Transverse colon (tissue), 4 donors: ENCODE data around the gene SORL1. TPM values are rescaled to one million over a fixed set of nuclear protein-coding genes. Genes with fewer than 3 reads are reported as not detected.

Experiments used
- DNase-seq: peaks from one replicate; pipeline ENCODE4 v3.0.0-alpha.2; 2019
- H3K27ac ChIP-seq, 4 donors: fragments of 200-600 bp; sonication (generic); 2 replicates each; pipeline ENCODE4 v1.5.1; 2016 to 2018; ENCODE audit warnings: inconsistent platforms in 4 of 4
- H3K27me3 ChIP-seq: fragments of 200-600 bp; sonication (generic); 2 replicates; pipeline ENCODE4 v1.5.1; 2017; ENCODE audit warnings: inconsistent platforms
- H3K36me3 ChIP-seq, 4 donors: fragments of 200-600 bp; sonication (generic); 2 replicates each; pipeline ENCODE4 v1.5.1; 2017 to 2019; ENCODE audit warnings: inconsistent platforms in 4 of 4
- H3K4me1 ChIP-seq, 4 donors: fragments of 200-600 bp; sonication (generic); 2 replicates each; pipeline ENCODE4 v1.5.1; 2017 to 2020; ENCODE audit warnings: inconsistent platforms in 4 of 4
- H3K4me3 ChIP-seq, 4 donors: fragments of 200-600 bp; sonication (generic); 1 replicate in 1 of 4; 2 replicates in 3 of 4; pipeline versions ENCODE4 v1.5.1 to v1.6.1; 2017 to 2019; ENCODE audit warnings: inconsistent platforms in 4 of 4
- H3K9me3 ChIP-seq, 2 donors: fragments of 200-600 bp; sonication (generic); 2 replicates each; pipeline ENCODE4 v1.5.1; 2017 to 2019; ENCODE audit warnings: inconsistent platforms in 2 of 2
- EP300 ChIP-seq: sonication (generic); formaldehyde crosslinking; IDR thresholded peaks from one replicate; pipeline ENCODE4 v1.6.1; 2017; ENCODE audit warnings: antibody characterized with exemption, low read depth
- POLR2A ChIP-seq: fragments of 450-650 bp; IDR thresholded peaks from one replicate; pipeline ENCODE4 v1.6.1; 2016; ENCODE audit warnings: antibody characterized with exemption, mild to moderate bottlenecking, moderate library complexity
- POLR2AphosphoS5 ChIP-seq, 3 donors: sonication (generic); formaldehyde crosslinking; IDR thresholded peaks; one replicate each; pipeline ENCODE4 v1.6.1; 2016; ENCODE audit warnings: antibody characterized with exemption in 3 of 3
- WGBS, 2 donors: methylation state at CpG; one replicate each; pipeline ENCODE4 v1.1.5; 2018; ENCODE audit warnings: low coverage in 1 of 2; 5-methylcytosine and 5-hydroxymethylcytosine counted together
- in situ Hi-C, 4 donors: fragments of 200-750 bp; cut with MboI; loops; one replicate each; pipeline versions ENCODE4 v1.15.0 to v1.15.1; 2017; ENCODE audit warnings: low sequenced_read_pairs in 3 of 4, low pct_ligation_motif_present in 1 of 4, low pct_unique_long_range_greater_than_20kb in 1 of 4
- intact Hi-C: fragments of 100-400 bp; cut with DNase I; formaldehyde crosslinking; loops from one replicate; pipeline ENCODE4 v1.15.1; 2023; ENCODE audit warnings: low total_unique reads
- total RNA-seq, 4 donors: library from RNA; depleted of rRNA; stranded (reverse); fragments of >200 nt; gene quantifications; one replicate each; pipeline ENCODE4 v1.1.0, GENCODE V29; 2016
- TF ChIP-seq, protein P1 (sequence below), 5 experiments: fragments of 200-600 bp in 3 of 5; fragments of 450-650 bp in 2 of 5; sonication (generic) in 3 of 5; IDR thresholded peaks; 1 replicate in 2 of 5; 2 replicates in 3 of 5; pipeline ENCODE4 v1.5.1; 2016 to 2017; ENCODE audit warnings: antibody characterized with exemption in 5 of 5, inconsistent platforms in 3 of 5, mild to moderate bottlenecking in 2 of 5, moderate library complexity in 1 of 5

Gene SORL1
- total RNA-seq, 4 donors from 2014 or later: 81.6 to 338 (median 129) TPM

DNA sequence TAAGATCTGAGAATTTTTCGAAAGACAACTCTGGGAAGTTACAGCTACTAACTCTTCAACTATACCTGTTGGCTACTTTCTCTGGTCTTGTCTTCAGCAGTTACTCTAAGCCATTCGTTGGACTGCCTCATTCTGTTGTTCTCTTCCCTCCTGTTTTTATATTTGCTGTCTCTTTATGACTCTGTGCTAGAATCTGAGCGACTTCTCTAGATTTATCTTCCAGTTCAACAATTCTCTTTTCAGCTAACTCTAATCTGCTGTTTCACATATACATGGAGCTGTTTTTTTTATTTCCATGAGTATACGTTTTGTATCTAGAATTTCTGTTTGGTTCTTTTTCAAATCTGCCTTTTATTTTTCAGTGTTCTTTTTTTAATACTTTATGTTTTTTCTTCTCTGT lies 128.0 kb downstream of the SORL1 start:
- Histone ChIP-seq H3K9me3 (no peaks in the 10 kb centered on the region), H3K4me1 (peaks cover 0 to 14% (median 0%) of the 10 kb centered on the region in 4 donors), H3K4me3 (no peak overlapping the region), H3K27me3 (no peaks in the 10 kb centered on the region), H3K36me3 (peaks cover 0 to 10% (median 0%) of the 10 kb centered on the region in 4 donors), H3K27ac (no peak overlapping the region)
- TF ChIP-seq, protein P1, sequence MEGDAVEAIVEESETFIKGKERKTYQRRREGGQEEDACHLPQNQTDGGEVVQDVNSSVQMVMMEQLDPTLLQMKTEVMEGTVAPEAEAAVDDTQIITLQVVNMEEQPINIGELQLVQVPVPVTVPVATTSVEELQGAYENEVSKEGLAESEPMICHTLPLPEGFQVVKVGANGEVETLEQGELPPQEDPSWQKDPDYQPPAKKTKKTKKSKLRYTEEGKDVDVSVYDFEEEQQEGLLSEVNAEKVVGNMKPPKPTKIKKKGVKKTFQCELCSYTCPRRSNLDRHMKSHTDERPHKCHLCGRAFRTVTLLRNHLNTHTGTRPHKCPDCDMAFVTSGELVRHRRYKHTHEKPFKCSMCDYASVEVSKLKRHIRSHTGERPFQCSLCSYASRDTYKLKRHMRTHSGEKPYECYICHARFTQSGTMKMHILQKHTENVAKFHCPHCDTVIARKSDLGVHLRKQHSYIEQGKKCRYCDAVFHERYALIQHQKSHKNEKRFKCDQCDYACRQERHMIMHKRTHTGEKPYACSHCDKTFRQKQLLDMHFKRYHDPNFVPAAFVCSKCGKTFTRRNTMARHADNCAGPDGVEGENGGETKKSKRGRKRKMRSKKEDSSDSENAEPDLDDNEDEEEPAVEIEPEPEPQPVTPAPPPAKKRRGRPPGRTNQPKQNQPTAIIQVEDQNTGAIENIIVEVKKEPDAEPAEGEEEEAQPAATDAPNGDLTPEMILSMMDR (IDR thresholded peaks at IDR 0.05): no peak
- TF ChIP-seq EP300: no peak
- no peak for TF ChIP-seq POLR2A
- no peak for TF ChIP-seq POLR2AphosphoS5 (IDR thresholded peaks at IDR 0.05)
- intact Hi-C loops (no loop called here), in situ Hi-C loops (no loop called here)
- DNase-seq: no peak
- 95% methylated on average over 4 of the region's 4 CpGs for WGBS, 2 donors

DNA sequence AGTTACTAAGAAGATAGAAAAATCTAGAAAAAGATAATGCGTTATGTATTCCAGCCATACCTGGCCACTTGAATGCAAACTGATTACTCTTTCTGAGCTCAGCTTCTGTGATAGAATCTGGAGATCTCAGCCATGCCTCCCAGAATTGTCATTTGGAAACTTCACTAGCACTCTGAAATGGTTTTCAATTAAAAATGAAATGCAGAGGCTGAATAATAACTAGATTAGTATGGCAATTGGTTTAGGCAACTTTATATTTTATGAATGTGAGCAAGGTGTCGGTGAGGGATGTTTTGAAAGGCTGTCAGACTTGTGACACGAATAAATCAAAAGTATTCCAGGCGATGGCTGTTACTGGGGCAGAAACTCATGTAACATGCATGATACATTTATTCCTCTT lies 129.5 kb downstream of the SORL1 start:
- Histone ChIP-seq H3K36me3 (peaks cover 0 to 4% (median 0%) of the 10 kb centered on the region in 4 donors), H3K27me3 (no peaks in the 10 kb centered on the region), H3K27ac (no peak overlapping the region), H3K4me3 (no peak overlapping the region), H3K4me1 (peaks cover 0 to 14% (median 5%) of the 10 kb centered on the region in 4 donors), H3K9me3 (no peaks in the 10 kb centered on the region)
- DNase-seq: no peak
- intact Hi-C loops: no loop called here
- TF ChIP-seq, protein P1 (IDR thresholded peaks at IDR 0.05): no peak
- TF ChIP-seq EP300 (no peak), POLR2A (no peak), POLR2AphosphoS5 (IDR thresholded peaks at IDR 0.05) (no peak)
- in situ Hi-C loops: no loop called here
- 81 to 93% methylated on average over 4 of the region's 4 CpGs for WGBS, 2 donors

DNA sequence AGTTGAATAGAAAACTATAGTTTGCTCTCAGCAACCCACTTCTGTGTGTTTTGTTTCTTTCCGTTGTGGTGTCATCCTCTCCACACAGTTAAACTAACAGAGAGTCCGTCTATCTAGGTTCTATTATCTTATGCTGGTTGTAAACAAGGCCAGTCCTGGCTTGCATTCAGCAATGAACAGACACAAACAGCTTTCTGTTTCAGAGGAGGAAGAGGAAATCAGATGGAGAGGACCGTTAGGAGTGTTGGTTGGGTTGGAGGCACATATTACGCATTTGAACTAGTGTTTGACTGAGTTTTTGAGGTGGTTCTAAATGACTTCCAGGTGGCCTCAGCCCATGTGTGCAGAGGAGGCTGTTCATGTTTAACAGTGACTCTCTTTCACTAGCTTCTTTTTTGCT lies 130.2 kb downstream of the SORL1 start:
- DNase-seq: no peak
- intact Hi-C loops (no loop called here), in situ Hi-C loops (no loop called here)
- Histone ChIP-seq H3K27me3 (no peaks in the 10 kb centered on the region), H3K36me3 (peaks cover 0 to 4% (median 0%) of the 10 kb centered on the region in 4 donors), H3K9me3 (no peaks in the 10 kb centered on the region), H3K4me1 (peaks cover 0 to 17% (median 10%) of the 10 kb centered on the region in 4 donors), H3K27ac (no peak overlapping the region), H3K4me3 (no peak overlapping the region)
- TF ChIP-seq EP300: no peak
- TF ChIP-seq, protein P1 (IDR thresholded peaks at IDR 0.05): no peak
- TF ChIP-seq POLR2A: no peak
- TF ChIP-seq POLR2AphosphoS5 (IDR thresholded peaks at IDR 0.05): no peak
- WGBS, 2 donors: 37 to 55% methylated on average over 3 to 4 of the region's 4 CpGs

DNA sequence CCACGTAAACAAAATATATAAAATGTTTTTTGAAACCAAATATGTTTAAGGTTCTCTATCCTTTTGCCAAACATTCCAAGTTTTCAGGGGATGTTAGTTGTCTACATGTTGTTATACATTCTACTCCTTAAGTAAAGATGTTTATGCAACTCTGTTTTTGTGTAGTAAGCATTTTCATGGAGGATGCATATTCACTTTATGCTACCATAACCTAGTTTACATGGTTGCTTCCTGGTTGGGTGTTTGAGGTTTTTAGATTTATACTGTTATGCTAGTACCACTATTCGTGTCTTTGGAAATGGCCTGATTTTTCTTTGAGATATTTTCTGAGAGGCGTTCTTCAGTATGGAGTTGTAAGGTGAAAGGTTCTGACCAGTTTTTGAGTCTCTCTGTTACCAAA lies 131.7 kb downstream of the SORL1 start:
- Histone ChIP-seq H3K27ac (no peak overlapping the region), H3K9me3 (no peaks in the 10 kb centered on the region), H3K4me3 (no peak overlapping the region), H3K4me1 (peaks cover 0 to 24% (median 17%) of the 10 kb centered on the region in 4 donors), H3K27me3 (no peaks in the 10 kb centered on the region), H3K36me3 (peaks cover 0 to 4% (median 0%) of the 10 kb centered on the region in 4 donors)
- intact Hi-C loops: no loop called here
- in situ Hi-C loops: no loop called here
- no peak for DNase-seq
- 84 to 100% methylated on average over 2 to 3 of the region's 3 CpGs for WGBS, 2 donors
- TF ChIP-seq POLR2A: no peak
- TF ChIP-seq, protein P1 (IDR thresholded peaks at IDR 0.05): no peak
- no peak for TF ChIP-seq EP300
